Calu3 (cell line): ENCODE data around the gene MFSD6. TPM values are rescaled to one million over a fixed set of nuclear protein-coding genes. Genes with fewer than 3 reads are reported as not detected.

Experiments used
- BruUV-seq: library from RNA; stranded (reverse); fragments of 400-500 nt; replicated peaks from 2 replicates; lab custom pipeline; 2021; lab: Mats Ljungman, UMichigan
- CTCF ChIA-PET: fragments of 300-600 bp; sonication (Branson Sonifier 250); formaldehyde crosslinking; loops from one replicate; lab custom pipeline; 2022; ENCODE audit warnings: antibody characterized with exemption; lab: Charles Lee
- DNase-seq: peaks from one replicate; pipeline ENCODE4 v3.0.0; 2022
- H3K27ac Mint-ChIP-seq: one replicate; pipeline ENCODE4 v1.8.0; 2022; ENCODE audit warnings: mixed read lengths; ENCODE audit not compliant: unreplicated experiment
- H3K27me3 Mint-ChIP-seq: one replicate; pipeline ENCODE4 v1.8.0; 2022; ENCODE audit warnings: mixed read lengths; ENCODE audit not compliant: unreplicated experiment
- H3K36me3 Mint-ChIP-seq: one replicate; pipeline ENCODE4 v1.8.0; 2022; ENCODE audit warnings: mild to moderate bottlenecking, moderate library complexity, mixed read lengths; ENCODE audit not compliant: insufficient read depth, unreplicated experiment
- H3K4me1 Mint-ChIP-seq: one replicate; pipeline ENCODE4 v1.8.0; 2022; ENCODE audit warnings: mild to moderate bottlenecking, low read depth, mixed read lengths; ENCODE audit not compliant: unreplicated experiment
- H3K4me3 Mint-ChIP-seq: one replicate; pipeline ENCODE4 v1.8.0; 2022; ENCODE audit warnings: mild to moderate bottlenecking, low read depth, moderate library complexity, mixed read lengths; ENCODE audit not compliant: unreplicated experiment
- H3K9me3 Mint-ChIP-seq: one replicate; pipeline ENCODE4 v1.8.0; 2022; ENCODE audit warnings: low read depth, mixed read lengths; ENCODE audit not compliant: unreplicated experiment
- CTCF ChIP-seq: fragments of 200-600 bp; IDR thresholded peaks from one replicate; pipeline ENCODE4 v1.8.0; 2022; ENCODE audit warnings: antibody characterized with exemption; ENCODE audit not compliant: unreplicated experiment
- intact Hi-C: fragments of 100-400 bp; cut with micrococcal nuclease; formaldehyde crosslinking; loops from one replicate; pipeline ENCODE4 v1.10.0; 2022; ENCODE audit not compliant: unreplicated experiment
- total RNA-seq: library from RNA; stranded (reverse); gene quantifications from 2 replicates; pipeline ENCODE4 v1.2.3, GENCODE V29; 2022

Gene MFSD6
- total RNA-seq, 1 experiment from 2014 or later: 39.4 TPM

- intact Hi-C loops: no loop called here
- Mint-ChIP-seq H3K9me3 (no peaks in the 10 kb centered on the region), H3K27me3 (no peaks in the 10 kb centered on the region), H3K27ac (no peak overlapping the region), H3K4me1 (no peaks in the 10 kb centered on the region), H3K4me3 (no peak overlapping the region), H3K36me3 (no peaks in the 10 kb centered on the region)
- no TSS peak for BruUV-seq
- no peak for DNase-seq
- no peak for TF ChIP-seq CTCF
- CTCF ChIA-PET: no interaction called here
Measured at GRCh38 chr2:190367091-190367490, 41.1 kb upstream of the MFSD6 start.

DNA sequence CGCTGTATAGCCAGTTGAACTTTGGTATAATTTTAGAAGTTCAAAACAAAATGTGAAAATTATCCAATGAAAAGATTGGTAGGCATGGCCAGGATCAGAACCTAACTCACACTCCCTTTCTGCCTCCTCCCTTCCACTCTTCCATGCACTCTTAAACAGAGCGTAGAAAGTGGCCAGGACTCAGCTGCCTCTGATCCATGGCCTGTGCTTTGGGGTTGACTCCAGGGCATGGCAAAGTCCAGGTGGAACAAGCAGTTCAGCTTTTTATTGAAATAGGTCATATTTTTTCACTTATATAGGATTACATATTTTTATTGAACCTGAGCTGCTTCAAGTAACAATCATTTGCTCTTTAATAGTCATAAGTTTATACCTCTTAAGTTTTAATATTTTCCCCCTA, 38.5 kb upstream of the MFSD6 start:
- DNase-seq: no peak
- CTCF ChIA-PET: no interaction called here
- no peak overlapping the region for H3K27ac Mint-ChIP-seq
- no peaks in the 10 kb centered on the region for H3K4me1 Mint-ChIP-seq
- H3K27me3 Mint-ChIP-seq: no peaks in the 10 kb centered on the region
- no peak for TF ChIP-seq CTCF
- no TSS peak for BruUV-seq
- intact Hi-C loops: no loop called here
- no peaks in the 10 kb centered on the region for H3K9me3 Mint-ChIP-seq
- no peaks in the 10 kb centered on the region for H3K36me3 Mint-ChIP-seq
- H3K4me3 Mint-ChIP-seq: no peak overlapping the region

GRCh38 chr2:190376083-190376482, 32.1 kb upstream of the MFSD6 start:
- no TSS peak for BruUV-seq
- H3K27me3 Mint-ChIP-seq: no peaks in the 10 kb centered on the region
- intact Hi-C loops: no loop called here
- no peaks in the 10 kb centered on the region for H3K36me3 Mint-ChIP-seq
- no peaks in the 10 kb centered on the region for H3K9me3 Mint-ChIP-seq
- no peak overlapping the region for H3K4me3 Mint-ChIP-seq
- CTCF ChIA-PET: no interaction called here
- no peak for DNase-seq
- no peak overlapping the region for H3K27ac Mint-ChIP-seq
- H3K4me1 Mint-ChIP-seq: no peaks in the 10 kb centered on the region
- TF ChIP-seq CTCF: no peak

DNA sequence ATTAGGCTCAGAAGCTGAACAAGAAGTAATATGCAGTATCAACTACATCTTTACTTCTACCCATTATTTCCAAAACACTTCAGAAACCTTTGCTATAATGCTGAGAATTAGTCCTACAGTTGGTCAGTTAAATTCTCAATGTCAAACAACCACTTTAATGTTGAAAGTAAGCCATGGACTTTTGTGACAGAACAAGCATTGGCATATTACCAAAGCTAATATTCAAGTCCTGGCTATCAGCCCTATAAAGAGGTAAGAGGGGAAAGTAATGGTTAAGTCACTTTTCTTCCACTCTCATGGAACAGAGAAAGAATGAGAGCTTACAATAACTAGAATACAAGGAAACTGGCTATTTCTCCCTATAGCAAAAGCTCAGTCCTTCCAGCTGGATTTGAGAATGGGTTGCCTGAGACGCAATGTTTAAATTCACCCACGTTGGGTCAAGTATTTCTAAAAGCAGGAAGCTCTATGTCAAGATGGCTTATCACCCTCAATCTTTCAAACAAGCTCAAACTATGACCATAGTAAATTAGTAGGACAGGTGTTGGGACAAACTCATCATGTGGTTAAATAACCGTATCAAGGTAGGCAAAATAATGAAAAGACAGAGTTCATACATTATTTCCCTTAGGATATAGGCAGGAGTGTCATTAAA, 31.4 kb upstream of the MFSD6 start:
- H3K4me3 Mint-ChIP-seq: no peak overlapping the region
- H3K27me3 Mint-ChIP-seq: no peaks in the 10 kb centered on the region
- no peak for TF ChIP-seq CTCF
- H3K27ac Mint-ChIP-seq: no peak overlapping the region
- CTCF ChIA-PET: no interaction called here
- H3K4me1 Mint-ChIP-seq: no peaks in the 10 kb centered on the region
- no peaks in the 10 kb centered on the region for H3K9me3 Mint-ChIP-seq
- intact Hi-C loops: no loop called here
- no TSS peak for BruUV-seq
- H3K36me3 Mint-ChIP-seq: no peaks in the 10 kb centered on the region
- no peak for DNase-seq
